Measurements from ENCODE around the gene ASTN2.
"Not testable (repeated sequence)": the region's sequence is repeated elsewhere in the genome, so short reads cannot be mapped to it uniquely, and the experiment has no call there.

ASTN2 gene

GRCh38 chr9:117073539-117074341, 341.1 kb downstream of the ASTN2 start:
- peaks cover 4% of the 10 kb centered on the region for H3K9me3 Mint-ChIP-seq
- peaks cover 6% of the 10 kb centered on the region for H3K27me3 Mint-ChIP-seq
- no peak overlapping the region for H3K27ac Mint-ChIP-seq
- no peak for ATAC-seq (ENCODE audit: low read depth)
- no peaks in the 10 kb centered on the region for H3K4me1 Mint-ChIP-seq
- no peaks in the 10 kb centered on the region for H3K36me3 Mint-ChIP-seq
- DNase-seq (ENCODE audit: low spot score in 2 of 2) = no peak
- no peak overlapping the region for H3K4me3 Mint-ChIP-seq

DNA sequence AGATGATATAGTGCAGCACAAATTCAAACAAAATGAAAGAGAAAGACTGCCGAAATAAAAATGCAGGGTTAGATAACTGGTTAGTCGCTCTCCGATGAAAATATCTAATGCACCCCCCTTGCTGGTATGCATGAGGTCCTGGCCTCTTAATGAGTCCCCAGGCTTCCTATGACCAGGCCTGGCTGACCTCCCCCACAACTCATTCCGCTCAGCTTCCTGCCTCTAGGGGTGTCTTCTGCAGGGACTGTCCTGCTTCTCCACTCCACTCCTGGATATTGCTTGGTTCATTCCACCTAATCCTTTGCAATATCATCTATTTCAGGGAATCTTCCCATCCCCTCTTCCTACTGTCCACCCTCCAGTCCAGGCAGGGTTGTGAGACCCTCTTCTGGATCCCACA, 341.8 kb downstream of the ASTN2 start:
- Mint-ChIP-seq H3K36me3 (no peaks in the 10 kb centered on the region), H3K4me3 (no peak overlapping the region), H3K27ac (no peak overlapping the region), H3K4me1 (no peaks in the 10 kb centered on the region), H3K9me3 (peaks cover 4% of the 10 kb centered on the region), H3K27me3 (peaks cover 6% of the 10 kb centered on the region)
- ATAC-seq (ENCODE audit: low read depth) (no peak), DNase-seq (ENCODE audit: low spot score in 2 of 2) (no peak)

DNA sequence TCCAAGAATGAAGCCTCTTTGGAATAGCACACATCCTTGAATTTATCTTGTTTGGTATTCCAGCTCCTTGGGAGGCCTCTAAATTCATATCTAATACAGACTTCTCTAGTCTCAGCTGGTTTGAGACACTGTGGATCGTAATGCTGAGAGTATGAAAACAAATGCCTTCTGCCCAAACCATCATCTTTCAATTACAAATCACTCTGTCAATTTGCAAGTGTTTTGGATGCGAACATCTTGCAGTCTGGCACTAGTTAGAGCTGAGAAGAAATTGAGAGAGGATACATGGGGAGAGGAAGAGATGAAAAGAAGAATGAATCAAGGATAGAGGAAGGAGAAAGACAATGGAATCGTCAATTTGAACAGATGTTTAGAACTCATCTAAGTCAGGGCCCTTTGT, 342.6 kb downstream of the ASTN2 start:
- H3K36me3 Mint-ChIP-seq = no peaks in the 10 kb centered on the region
- no peak overlapping the region for H3K4me3 Mint-ChIP-seq
- ATAC-seq (ENCODE audit: low read depth) (no peak), DNase-seq (ENCODE audit: low spot score in 2 of 2) (no peak)
- H3K27ac Mint-ChIP-seq = no peak overlapping the region
- H3K27me3 Mint-ChIP-seq = peaks cover 6% of the 10 kb centered on the region
- peaks cover 4% of the 10 kb centered on the region for H3K9me3 Mint-ChIP-seq
- no peaks in the 10 kb centered on the region for H3K4me1 Mint-ChIP-seq

DNA sequence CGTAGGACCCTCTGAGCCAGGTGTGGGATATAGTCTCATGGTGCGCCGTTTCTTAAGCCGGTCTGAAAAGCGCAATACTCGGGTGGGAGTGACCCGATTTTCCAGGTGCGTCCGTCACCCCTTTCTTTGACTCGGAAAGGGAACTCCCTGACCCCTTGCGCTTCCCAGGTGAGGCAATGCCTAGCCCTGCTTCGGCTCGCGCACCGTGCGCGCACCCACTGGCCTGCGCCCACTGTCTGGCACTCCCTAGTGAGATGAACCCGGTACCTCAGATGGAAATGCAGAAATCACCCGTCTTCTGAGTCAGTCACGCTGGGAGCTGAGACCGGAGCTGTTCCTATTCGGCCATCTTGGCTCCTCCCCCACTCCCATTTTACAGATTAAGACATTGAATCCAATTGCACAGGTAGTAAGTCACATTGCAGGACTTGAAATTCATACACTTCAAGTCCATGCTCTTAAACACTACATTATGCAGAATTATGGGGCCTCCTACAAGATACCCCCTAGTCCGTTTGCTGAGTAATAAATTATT, 343.1 kb downstream of the ASTN2 start:
- H3K4me3 Mint-ChIP-seq; H3K36me3 Mint-ChIP-seq; H3K4me1 Mint-ChIP-seq; H3K27me3 Mint-ChIP-seq; ATAC-seq (ENCODE audit: low read depth); H3K27ac Mint-ChIP-seq; DNase-seq (ENCODE audit: low spot score in 2 of 2); H3K9me3 Mint-ChIP-seq: not testable (repeated sequence)

DNA sequence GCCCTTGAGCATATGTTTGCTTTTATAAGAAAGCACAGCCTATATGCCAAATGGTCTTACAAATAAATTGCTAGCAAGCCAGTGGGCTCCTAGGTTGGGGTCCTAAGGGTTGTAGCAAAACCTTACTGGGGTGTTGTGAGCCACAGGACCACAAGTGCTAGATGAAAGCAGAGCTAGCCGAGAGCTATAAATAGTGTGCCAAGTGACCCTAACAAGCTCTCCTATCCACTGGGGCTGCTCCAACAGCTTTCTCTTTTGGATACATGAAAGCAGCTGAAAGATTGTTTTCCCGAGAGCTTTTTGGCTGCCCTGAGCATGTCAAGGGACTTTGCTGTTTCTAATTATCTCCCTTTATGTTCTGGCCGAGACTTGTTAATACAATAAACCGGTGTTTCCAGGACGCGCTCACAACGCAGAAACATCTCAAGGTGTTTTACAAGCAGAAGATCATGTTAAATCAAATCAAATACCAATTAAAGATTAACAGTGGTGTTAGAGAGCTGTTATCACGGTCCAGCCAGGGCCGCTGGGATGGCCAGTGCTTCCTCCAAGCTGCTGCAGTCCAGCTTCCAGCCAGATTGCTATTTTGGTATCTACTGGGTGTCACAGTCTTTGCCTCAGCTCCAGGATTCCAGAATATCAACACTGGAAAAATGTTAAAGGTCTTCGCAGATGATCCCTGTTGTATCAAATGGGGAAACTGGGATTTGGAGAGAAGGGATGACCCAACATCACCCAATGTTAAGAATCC, 351.0 kb downstream of the ASTN2 start:
- Mint-ChIP-seq H3K36me3 (no peaks in the 10 kb centered on the region), H3K27me3 (no peaks in the 10 kb centered on the region), H3K9me3 (peaks cover 4% of the 10 kb centered on the region), H3K4me1 (no peaks in the 10 kb centered on the region), H3K4me3 (no peak overlapping the region), H3K27ac (no peak overlapping the region)
- ATAC-seq (ENCODE audit: low read depth) (no peak), DNase-seq (ENCODE audit: low spot score in 2 of 2) (no peak)

DNA sequence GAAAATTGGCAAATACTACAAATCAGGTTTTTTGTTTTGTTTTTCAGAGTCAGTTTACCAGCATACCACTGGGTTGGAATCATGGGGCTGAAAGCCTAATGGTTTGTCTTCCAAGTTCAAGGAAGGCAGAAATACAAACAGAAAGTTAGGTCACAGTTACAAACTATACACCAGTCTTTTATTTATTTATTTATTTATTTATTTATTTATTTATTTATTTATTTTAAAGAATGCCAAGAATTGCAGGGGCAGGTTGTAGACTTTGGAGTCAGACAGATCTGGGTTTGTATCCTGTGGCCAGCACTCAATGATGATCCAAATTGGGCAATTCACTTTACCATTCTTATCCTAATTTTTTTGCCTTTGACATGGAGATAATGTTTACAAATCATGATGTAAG, 353.9 kb downstream of the ASTN2 start:
- no peak overlapping the region for H3K4me3 Mint-ChIP-seq
- H3K4me1 Mint-ChIP-seq = no peaks in the 10 kb centered on the region
- ATAC-seq (ENCODE audit: low read depth) (no peak), DNase-seq (ENCODE audit: low spot score in 2 of 2) (no peak)
- peaks cover 6% of the 10 kb centered on the region for H3K9me3 Mint-ChIP-seq
- H3K36me3 Mint-ChIP-seq = no peaks in the 10 kb centered on the region
- no peaks in the 10 kb centered on the region for H3K27me3 Mint-ChIP-seq
- no peak overlapping the region for H3K27ac Mint-ChIP-seq

DNA sequence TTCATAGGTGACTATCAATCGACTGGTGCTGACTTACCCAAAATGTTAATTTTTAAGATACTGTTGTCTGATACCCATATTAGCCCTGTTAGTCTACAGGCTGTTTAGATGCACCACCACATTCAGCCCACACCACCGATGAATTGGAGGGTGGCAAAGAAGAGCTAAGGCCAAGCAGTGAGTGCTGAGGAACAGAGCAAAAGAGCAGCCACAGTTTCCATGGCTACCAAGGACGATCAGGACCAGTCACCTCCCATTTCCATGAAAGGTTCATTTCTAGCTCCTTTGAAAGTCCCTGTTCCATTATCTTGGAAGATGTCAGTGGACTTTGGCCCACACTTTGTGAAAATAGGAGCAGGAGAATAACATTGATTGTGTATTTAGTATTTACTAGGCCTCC, 364.9 kb downstream of the ASTN2 start:
- ATAC-seq (ENCODE audit: low read depth) (no peak), DNase-seq (ENCODE audit: low spot score in 2 of 2) (no peak)
- Mint-ChIP-seq H3K4me3 (no peak overlapping the region), H3K27me3 (no peaks in the 10 kb centered on the region), H3K36me3 (no peaks in the 10 kb centered on the region), H3K9me3 (no peaks in the 10 kb centered on the region), H3K4me1 (no peaks in the 10 kb centered on the region), H3K27ac (no peak overlapping the region)

GRCh38 chr9:117046666-117047327, 368.1 kb downstream of the ASTN2 start:
- DNase-seq (ENCODE audit: low spot score in 2 of 2) (no peak), ATAC-seq (ENCODE audit: low read depth) (no peak)
- no peaks in the 10 kb centered on the region for H3K9me3 Mint-ChIP-seq
- no peaks in the 10 kb centered on the region for H3K27me3 Mint-ChIP-seq
- no peak overlapping the region for H3K4me3 Mint-ChIP-seq
- H3K36me3 Mint-ChIP-seq = no peaks in the 10 kb centered on the region
- no peaks in the 10 kb centered on the region for H3K4me1 Mint-ChIP-seq
- H3K27ac Mint-ChIP-seq = no peak overlapping the region

- Mint-ChIP-seq H3K27ac (no peak overlapping the region), H3K36me3 (no peaks in the 10 kb centered on the region), H3K4me1 (no peaks in the 10 kb centered on the region), H3K27me3 (no peaks in the 10 kb centered on the region), H3K4me3 (no peak overlapping the region), H3K9me3 (no peaks in the 10 kb centered on the region)
- DNase-seq (ENCODE audit: low spot score in 2 of 2) (no peak), ATAC-seq (ENCODE audit: low read depth) (no peak)
These were observed 370.6 kb downstream of the ASTN2 start for GRCh38 chr9:117044241-117044640.

DNA sequence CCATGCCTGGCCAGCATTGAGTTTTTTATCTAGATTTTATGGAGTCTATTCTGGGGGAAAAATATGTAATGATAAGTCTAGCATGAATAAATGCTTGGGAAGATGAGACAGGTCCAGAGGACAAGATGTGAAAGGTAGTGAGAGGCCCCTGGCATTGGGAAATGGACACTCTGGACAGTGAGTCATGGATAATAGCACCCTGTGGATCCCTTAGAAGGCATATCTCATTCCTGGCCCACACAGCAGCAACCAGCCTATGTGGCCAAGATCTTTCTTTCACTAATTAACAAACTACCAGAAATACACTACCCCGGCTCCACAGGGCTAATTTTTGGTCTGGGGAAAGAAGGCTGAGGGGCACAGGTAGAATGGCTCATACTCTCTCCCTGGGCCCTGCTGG, 371.7 kb downstream of the ASTN2 start:
- H3K27me3 Mint-ChIP-seq = no peaks in the 10 kb centered on the region
- ATAC-seq (ENCODE audit: low read depth) = no peak

DNA sequence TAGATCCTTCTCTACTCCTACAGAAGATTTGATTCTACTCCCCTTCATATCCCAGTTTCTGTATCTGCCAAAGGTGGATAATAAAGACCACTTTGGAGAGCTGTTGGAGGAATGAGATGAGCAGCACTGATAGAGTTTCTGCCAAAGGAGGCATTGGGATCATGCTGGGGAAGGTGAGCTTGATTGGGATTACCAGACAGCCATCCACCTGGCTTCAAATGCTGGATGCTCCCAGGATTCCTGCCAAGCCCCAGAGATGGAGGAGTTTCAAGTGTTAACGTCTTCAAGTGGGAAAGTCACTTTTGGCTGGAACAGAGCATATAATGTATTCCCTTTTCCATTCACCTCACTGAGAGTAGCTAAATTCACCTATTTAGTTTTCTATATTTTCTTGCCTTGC, 379.3 kb downstream of the ASTN2 start:
- Mint-ChIP-seq H3K4me1 (no peaks in the 10 kb centered on the region), H3K27me3 (peaks cover 2% of the 10 kb centered on the region), H3K9me3 (peaks cover 5% of the 10 kb centered on the region), H3K27ac (no peak overlapping the region), H3K36me3 (no peaks in the 10 kb centered on the region), H3K4me3 (no peak overlapping the region)
- ATAC-seq (ENCODE audit: low read depth) (no peak), DNase-seq (ENCODE audit: low spot score in 2 of 2) (no peak)

More for the DNA sequence above, 371.7 kb downstream of the ASTN2 start:
- no peaks in the 10 kb centered on the region for H3K4me1 Mint-ChIP-seq
- no peaks in the 10 kb centered on the region for H3K9me3 Mint-ChIP-seq
- no peak for DNase-seq (ENCODE audit: low spot score in 2 of 2)
- H3K36me3 Mint-ChIP-seq = no peaks in the 10 kb centered on the region
- no peak overlapping the region for H3K4me3 Mint-ChIP-seq
- H3K27ac Mint-ChIP-seq = no peak overlapping the region

DNA sequence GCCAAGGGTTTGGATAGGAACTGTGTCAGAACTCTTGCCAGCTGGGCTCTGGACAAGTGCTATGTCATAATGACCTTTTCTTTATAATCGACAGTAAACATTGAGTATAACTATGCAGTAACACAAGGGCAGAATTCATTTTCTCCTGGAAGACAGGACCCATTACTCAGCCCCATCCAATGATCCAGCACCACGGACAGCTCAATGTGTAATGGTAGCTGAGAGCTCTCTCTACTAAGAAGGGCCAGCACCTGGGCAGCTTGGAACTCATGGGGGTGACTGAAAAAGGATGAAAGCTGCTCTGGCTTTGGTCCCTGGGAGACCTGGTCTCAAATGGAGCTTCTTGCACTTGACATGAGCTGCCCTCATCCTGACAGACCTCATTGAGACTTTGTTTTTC, 380.0 kb downstream of the ASTN2 start:
- no peaks in the 10 kb centered on the region for H3K4me1 Mint-ChIP-seq
- ATAC-seq (ENCODE audit: low read depth) (no peak), DNase-seq (ENCODE audit: low spot score in 2 of 2) (no peak)
- peaks cover 5% of the 10 kb centered on the region for H3K9me3 Mint-ChIP-seq
- H3K27ac Mint-ChIP-seq = no peak overlapping the region
- no peak overlapping the region for H3K4me3 Mint-ChIP-seq
- peaks cover 2% of the 10 kb centered on the region for H3K27me3 Mint-ChIP-seq
- H3K36me3 Mint-ChIP-seq = no peaks in the 10 kb centered on the region

GRCh38 chr9:117030254-117030768, 384.5 kb downstream of the ASTN2 start:
- H3K36me3 Mint-ChIP-seq = no peaks in the 10 kb centered on the region
- no peaks in the 10 kb centered on the region for H3K4me1 Mint-ChIP-seq
- peaks cover 2% of the 10 kb centered on the region for H3K9me3 Mint-ChIP-seq
- ATAC-seq (ENCODE audit: low read depth) = no peak
- H3K4me3 Mint-ChIP-seq = no peak overlapping the region
- H3K27me3 Mint-ChIP-seq = no peaks in the 10 kb centered on the region
- no peak for DNase-seq (ENCODE audit: low spot score in 2 of 2)
- no peak overlapping the region for H3K27ac Mint-ChIP-seq

- ATAC-seq (ENCODE audit: low read depth) (no peak), DNase-seq (ENCODE audit: low spot score in 2 of 2) (no peak)
- Mint-ChIP-seq H3K4me3 (no peak overlapping the region), H3K4me1 (no peaks in the 10 kb centered on the region), H3K27ac (no peak overlapping the region), H3K9me3 (peaks cover 2% of the 10 kb centered on the region), H3K27me3 (no peaks in the 10 kb centered on the region), H3K36me3 (no peaks in the 10 kb centered on the region)
These were observed 385.5 kb downstream of the ASTN2 start for GRCh38 chr9:117029341-117029740.

Measured in memory B cell (primary cell).